ENCODE measurements around the gene TTYH1.
A peak's percentile ranks its signal among the peaks of the same experiment; 100 is the strongest.

The TTYH1 gene

DNA sequence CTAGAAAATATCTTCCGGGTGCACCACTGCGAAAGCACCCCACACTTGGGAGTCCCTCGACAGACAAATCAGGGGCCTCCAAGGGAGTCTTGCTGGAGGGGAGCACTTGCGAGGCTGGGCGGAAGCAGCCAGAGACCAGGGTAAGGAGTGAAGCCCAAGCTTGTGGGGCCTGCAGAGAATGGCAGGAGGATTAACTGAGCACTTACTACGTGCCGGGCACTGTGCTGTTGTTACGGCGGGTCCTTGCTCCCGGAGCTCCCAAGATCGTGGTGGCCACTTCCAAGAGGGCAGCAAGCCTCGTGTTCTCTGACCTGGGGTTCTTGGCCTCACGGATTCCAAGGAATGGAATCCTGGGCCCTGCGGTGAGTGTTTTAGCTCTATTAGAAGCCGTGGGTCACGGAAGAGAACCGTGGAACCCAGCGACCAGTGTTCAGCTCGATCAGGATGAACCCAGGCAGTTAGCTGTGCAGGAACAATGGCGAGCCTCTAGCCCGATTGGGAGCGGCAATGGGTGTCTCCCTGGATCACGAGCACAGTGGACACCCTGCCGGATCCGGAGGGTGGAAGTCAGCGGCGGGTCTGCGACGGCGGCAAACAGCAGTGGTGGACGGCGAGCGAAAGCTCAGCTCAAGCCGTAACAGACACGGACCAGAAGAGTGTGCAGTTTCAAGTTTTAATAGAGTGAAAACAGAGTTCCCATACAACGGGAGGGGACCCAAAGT lies 9.6 kb downstream of the TTYH1 start:
- no peak for DNase-seq

DNA sequence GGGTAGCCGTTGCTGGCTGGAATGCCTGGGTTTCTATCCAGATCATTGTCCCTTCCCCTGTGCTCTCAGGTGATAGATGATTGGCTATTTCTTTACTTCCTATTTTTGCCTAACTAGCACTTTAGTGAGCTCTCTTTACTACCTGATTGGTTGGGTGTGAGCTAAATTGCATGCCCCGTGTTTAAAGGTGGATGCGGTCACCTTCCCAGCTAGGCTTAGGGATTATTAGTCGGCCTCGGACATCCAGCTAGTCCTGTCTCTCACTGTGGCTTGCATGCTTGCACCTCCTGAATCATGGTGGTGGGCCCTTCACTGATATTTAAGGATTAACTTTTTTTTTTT lies 10.1 kb downstream of the TTYH1 start:
- no peak for DNase-seq

- DNase-seq, result peak in 1 of 2 donors; percentile 34
Observed at GRCh38 chr19:54426291-54426931, 11.1 kb downstream of the TTYH1 start.

GRCh38 chr19:54427586-54427985 lies 12.3 kb downstream of the TTYH1 start:
- DNase-seq, result no peak

- DNase-seq, result no peak
Observed at GRCh38 chr19:54428323-54429175, 13.3 kb downstream of the TTYH1 start.

GRCh38 chr19:54429176-54429495 lies 13.9 kb downstream of the TTYH1 start:
- DNase-seq, result no peak

GRCh38 chr19:54429545-54430227 lies 14.4 kb downstream of the TTYH1 start:
- no peak for DNase-seq

- peak in 1 of 2 donors; percentile 64 for DNase-seq
Observed at GRCh38 chr19:54430306-54431254, 15.3 kb downstream of the TTYH1 start.

GRCh38 chr19:54431255-54431838 lies 16.1 kb downstream of the TTYH1 start:
- no peak for DNase-seq

- no peak for DNase-seq
Observed at GRCh38 chr19:54432144-54432738, 17.0 kb downstream of the TTYH1 start.

GRCh38 chr19:54433697-54434096 lies 18.4 kb downstream of the TTYH1 start:
- DNase-seq, result no peak

GRCh38 chr19:54434112-54434872 lies 19.0 kb downstream of the TTYH1 start:
- peak in 1 of 2 donors; percentile 29 for DNase-seq

GRCh38 chr19:54434873-54435214 lies 19.6 kb downstream of the TTYH1 start:
- no peak for DNase-seq

- DNase-seq, result no peak
Observed at GRCh38 chr19:54435551-54436016, 20.3 kb downstream of the TTYH1 start.

DNA sequence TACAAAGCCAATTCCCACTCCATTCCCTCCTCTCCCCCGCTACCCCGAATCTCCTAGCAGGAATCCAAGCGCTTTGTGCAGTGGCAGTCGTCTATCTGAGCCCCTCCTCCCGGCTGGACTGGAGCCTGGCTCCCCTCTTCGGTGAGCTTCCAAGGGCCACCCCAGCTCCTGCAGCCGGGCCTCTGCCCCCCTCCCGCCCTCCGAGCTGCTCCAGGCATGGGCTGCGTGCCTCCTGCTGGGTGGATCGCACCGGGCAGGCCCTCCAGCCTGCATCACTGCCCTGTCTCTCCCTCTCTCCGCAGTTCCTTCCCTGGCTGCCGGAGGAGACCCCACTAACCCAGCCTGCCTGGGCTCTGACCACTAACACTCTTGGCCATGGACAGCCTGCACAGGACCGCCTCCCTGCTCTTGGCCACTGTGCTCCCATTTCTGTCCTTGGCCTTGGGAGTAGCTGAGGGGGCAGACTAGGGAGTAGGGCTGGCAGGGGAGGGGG lies 20.8 kb downstream of the TTYH1 start:
- DNase-seq, result no peak

DNA sequence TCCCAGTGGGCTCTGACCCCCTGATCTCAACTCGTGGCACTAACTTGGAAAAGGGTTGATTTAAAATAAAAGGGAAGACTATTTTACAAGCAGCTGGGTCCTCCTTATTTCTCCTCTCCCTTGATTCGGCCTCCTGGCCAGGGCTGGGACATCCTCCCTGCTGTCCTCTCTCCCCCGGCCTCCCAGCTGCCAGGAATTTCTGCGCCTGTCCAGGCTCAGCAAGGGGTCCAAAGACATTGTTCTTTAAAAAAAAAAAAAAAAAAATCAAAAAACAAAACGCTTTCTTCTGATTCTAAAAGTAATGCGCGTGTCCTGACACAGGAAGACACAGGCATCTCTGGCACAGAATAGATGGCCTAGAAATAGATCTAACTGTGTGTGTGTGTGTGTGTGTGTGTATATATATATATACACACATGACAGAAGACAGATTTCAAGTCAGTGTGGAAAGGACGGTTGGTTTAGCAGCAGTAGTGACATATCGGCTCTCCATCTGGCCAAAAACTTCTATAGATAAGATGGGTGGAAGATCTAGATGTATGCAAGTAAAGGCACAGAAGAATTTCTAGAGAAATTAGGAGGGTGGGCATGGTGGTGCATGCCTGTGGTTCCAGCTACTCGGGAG lies 21.5 kb downstream of the TTYH1 start:
- DNase-seq, result no peak

DNA sequence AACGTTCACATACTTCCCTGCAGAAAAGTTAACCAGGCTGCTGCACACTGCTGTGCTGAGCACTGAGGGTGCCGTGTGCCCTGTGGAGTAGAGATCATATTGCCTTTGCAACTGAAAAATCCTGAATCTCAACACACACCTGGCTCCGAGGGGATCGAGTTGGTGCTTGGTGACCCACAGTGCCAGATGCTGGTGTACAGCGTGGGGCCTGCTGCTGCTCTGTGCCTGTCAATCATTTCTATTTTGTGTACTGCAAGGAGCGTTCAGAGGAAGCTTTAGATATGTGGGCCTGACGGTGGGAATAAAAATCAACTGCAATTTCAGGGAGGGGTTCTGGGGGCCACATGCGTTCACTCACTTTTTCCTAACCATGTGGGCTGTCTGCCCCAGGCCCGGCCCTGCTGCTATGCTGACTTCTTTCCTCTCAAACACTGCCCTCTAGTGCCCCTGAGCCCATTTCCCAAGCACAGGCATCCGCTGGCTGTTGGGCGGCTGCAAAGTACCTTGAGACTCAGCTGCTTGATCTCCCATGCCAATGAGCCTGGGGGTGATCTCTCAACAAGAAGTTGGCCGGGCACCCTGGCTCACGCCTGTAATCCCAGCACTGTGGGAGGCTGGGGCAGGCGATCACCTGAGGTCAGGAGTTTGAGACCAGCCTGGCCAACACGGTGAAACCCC lies 24.0 kb downstream of the TTYH1 start:
- peak; percentile 66 to 71 for DNase-seq

GRCh38 chr19:54440641-54441040 lies 25.4 kb downstream of the TTYH1 start:
- no peak for DNase-seq

- no peak for DNase-seq
Observed at GRCh38 chr19:54444737-54445136, 29.5 kb downstream of the TTYH1 start.

All from hippocampal formation (tissue), 2 donors.